Panc1 (cell line): ENCODE data around the gene BRAT1. TPM values are rescaled to one million over a fixed set of nuclear protein-coding genes. Genes with fewer than 3 reads are reported as not detected.

Experiments
- ATAC-seq: fragments of 200-7000 bp; cut with Tn5 transposase; 2 replicates; pipeline ENCODE4 v1.9.1; 2020; ENCODE audit warnings: mild to moderate bottlenecking, moderate library complexity
- BruUV-seq: library from RNA; stranded (reverse); fragments of 400-500 nt; replicated peaks from 2 replicates; lab custom pipeline; 2021; lab: Mats Ljungman, UMichigan
- CTCF ChIA-PET: fragments of 300-600 bp; sonication (Branson Sonifier 250); formaldehyde crosslinking; loops from one replicate; lab custom pipeline; 2022; ENCODE audit warnings: antibody characterized with exemption; lab: Charles Lee
- POLR2A ChIA-PET: fragments of 300-600 bp; sonication (Branson Sonifier 250); formaldehyde crosslinking; loops from one replicate; lab custom pipeline; 2022; ENCODE audit warnings: antibody characterized with exemption; lab: Charles Lee
- DNase-seq: peaks from one replicate; pipeline ENCODE4 v3.0.0-alpha.2; 2010; ENCODE audit warnings: low read depth, low spot score
- H3K27ac ChIP-seq: 2 replicates; pipeline ENCODE4 v1.5.1; 2011; ENCODE audit warnings: mild to moderate bottlenecking, low read length, inconsistent platforms
- H3K27me3 ChIP-seq: fragments of 200-500 bp; sonication (Bioruptor generic); 2 replicates; pipeline ENCODE4 v1.6.0; 2014; ENCODE audit warnings: low read length, inconsistent platforms; ENCODE audit not compliant: control insufficient read depth, insufficient read depth
- H3K36me3 ChIP-seq: fragments of 200-500 bp; sonication (Bioruptor generic); 2 replicates; pipeline ENCODE4 v1.5.1; 2014; ENCODE audit warnings: inconsistent platforms, mild to moderate bottlenecking, low read length, moderate library complexity; ENCODE audit not compliant: control insufficient read depth, insufficient read depth
- H3K4me1 ChIP-seq: 2 replicates; pipeline ENCODE4 v1.5.1; 2011; ENCODE audit warnings: inconsistent platforms, mild to moderate bottlenecking, low read length, moderate library complexity; ENCODE audit not compliant: control insufficient read depth, insufficient read depth
- H3K4me3 ChIP-seq, 2 experiments: 2 replicates each; pipeline ENCODE4 v1.5.1; 2011 to 2012; ENCODE audit warnings: low read depth in 2 of 2, low read length in 2 of 2, mild to moderate bottlenecking in 2 of 2, inconsistent platforms in 1 of 2, moderate library complexity in 1 of 2
- H3K9me3 ChIP-seq: fragments of 200-500 bp; sonication (Bioruptor generic); 2 replicates; pipeline ENCODE4 v1.5.1; 2014; ENCODE audit warnings: low read depth, mild to moderate bottlenecking, inconsistent platforms, low read length, moderate library complexity; ENCODE audit not compliant: control insufficient read depth, insufficient read depth
- POLR2AphosphoS5 ChIP-seq: IDR thresholded peaks from 2 replicates; pipeline ENCODE4 v1.6.1; 2012; ENCODE audit warnings: mild to moderate bottlenecking, low read depth, low read length, moderate library complexity
- SIN3A ChIP-seq: IDR thresholded peaks from 2 replicates; pipeline ENCODE4 v1.6.1; 2012; ENCODE audit warnings: low read depth, mild to moderate bottlenecking, low read length, moderate library complexity, borderline replicate concordance; ENCODE audit not compliant: insufficient read depth
- TCF7L2 ChIP-seq: IDR thresholded peaks from 2 replicates; pipeline ENCODE4 v1.6.1; 2011; ENCODE audit warnings: mild to moderate bottlenecking, low read depth, low read length, inconsistent platforms
- in situ Hi-C: cut with HindIII; loops from 2 replicates; pipeline ENCODE4 v1.10.0; 2016; ENCODE audit warnings: low sequenced_read_pairs, low pct_unique_long_range_greater_than_20kb
- intact Hi-C: fragments of 100-400 bp; cut with micrococcal nuclease; formaldehyde crosslinking; loops from one replicate; pipeline ENCODE4 v1.10.0; 2022; ENCODE audit not compliant: unreplicated experiment
- total RNA-seq: library from RNA; stranded (reverse); gene quantifications from one replicate; pipeline ENCODE4 v1.2.1, GENCODE V29; 2021; ENCODE audit not compliant: unreplicated experiment
- TF ChIP-seq, protein P1 (sequence below): fragments of 450-650 bp; IDR thresholded peaks from 2 replicates; pipeline ENCODE4 v1.5.1; 2017; ENCODE audit warnings: mild to moderate bottlenecking
- TF ChIP-seq, protein P2 (sequence below), 2 experiments: IDR thresholded peaks; 2 replicates each; pipeline ENCODE4 v1.6.1; 2011 to 2012; ENCODE audit warnings: low read depth in 2 of 2, control low read depth in 1 of 2, low read length in 1 of 2, mild to moderate bottlenecking in 1 of 2, moderate library complexity in 1 of 2; ENCODE audit not compliant: insufficient read depth in 1 of 2

BRAT1 gene
- total RNA-seq, 1 experiment from 2014 or later: 76.9 TPM

DNA sequence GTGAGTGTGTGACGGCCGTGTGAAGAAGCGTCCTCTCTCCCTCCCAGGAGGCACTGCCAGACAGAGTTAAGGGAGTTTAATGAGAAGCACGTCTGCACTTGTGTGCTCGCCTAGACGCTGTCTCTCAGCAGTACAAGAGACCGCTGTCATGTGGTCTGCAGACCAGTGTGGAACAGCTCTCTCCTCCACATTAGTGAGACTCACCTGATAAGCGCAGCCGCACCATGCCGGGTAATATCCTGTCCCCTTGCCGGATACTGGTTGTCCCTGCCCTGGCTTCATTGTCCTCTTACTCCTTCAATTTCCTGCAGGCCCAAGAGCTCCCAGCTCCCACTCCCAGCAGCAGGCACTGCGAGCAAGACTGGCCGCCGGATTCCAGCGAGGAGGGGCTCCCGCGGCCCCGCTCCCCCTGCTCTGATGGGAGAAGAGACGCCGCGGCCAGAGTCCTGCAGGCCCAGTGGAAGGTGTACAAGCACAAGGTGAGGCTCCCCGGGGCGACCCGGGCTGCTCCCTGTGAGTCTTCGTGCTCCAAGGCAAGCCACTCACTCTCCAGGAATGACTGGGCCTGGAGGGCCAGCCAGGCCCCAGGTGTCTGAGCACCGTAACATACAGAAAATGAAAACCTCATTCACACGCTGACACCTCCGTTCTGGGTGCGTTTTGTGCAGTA is 43.0 kb upstream of the BRAT1 start:
- H3K4me1 ChIP-seq: no peaks in the 10 kb centered on the region
- ATAC-seq (no peak), DNase-seq (no peak)
- no TSS peak for BruUV-seq
- H3K9me3 ChIP-seq: no peaks in the 10 kb centered on the region
- peaks cover 4% of the 10 kb centered on the region; the same call in 1 of the 2 replicates for H3K36me3 ChIP-seq
- H3K4me3 ChIP-seq: no peak overlapping the region
- no peak overlapping the region for H3K27ac ChIP-seq
- POLR2A ChIA-PET: interaction anchor here (0.6 kb wide), 2 partner anchors 24 to 328 kb away, joined by 3 read pairs; no protein-coding TSS in a partner anchor
- in situ Hi-C loops: no loop called here
- TF ChIP-seq POLR2AphosphoS5 (no peak), SIN3A (no peak), TCF7L2 (no peak)
- TF ChIP-seq, protein P1, sequence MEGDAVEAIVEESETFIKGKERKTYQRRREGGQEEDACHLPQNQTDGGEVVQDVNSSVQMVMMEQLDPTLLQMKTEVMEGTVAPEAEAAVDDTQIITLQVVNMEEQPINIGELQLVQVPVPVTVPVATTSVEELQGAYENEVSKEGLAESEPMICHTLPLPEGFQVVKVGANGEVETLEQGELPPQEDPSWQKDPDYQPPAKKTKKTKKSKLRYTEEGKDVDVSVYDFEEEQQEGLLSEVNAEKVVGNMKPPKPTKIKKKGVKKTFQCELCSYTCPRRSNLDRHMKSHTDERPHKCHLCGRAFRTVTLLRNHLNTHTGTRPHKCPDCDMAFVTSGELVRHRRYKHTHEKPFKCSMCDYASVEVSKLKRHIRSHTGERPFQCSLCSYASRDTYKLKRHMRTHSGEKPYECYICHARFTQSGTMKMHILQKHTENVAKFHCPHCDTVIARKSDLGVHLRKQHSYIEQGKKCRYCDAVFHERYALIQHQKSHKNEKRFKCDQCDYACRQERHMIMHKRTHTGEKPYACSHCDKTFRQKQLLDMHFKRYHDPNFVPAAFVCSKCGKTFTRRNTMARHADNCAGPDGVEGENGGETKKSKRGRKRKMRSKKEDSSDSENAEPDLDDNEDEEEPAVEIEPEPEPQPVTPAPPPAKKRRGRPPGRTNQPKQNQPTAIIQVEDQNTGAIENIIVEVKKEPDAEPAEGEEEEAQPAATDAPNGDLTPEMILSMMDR: no peak
- TF ChIP-seq, protein P2, sequence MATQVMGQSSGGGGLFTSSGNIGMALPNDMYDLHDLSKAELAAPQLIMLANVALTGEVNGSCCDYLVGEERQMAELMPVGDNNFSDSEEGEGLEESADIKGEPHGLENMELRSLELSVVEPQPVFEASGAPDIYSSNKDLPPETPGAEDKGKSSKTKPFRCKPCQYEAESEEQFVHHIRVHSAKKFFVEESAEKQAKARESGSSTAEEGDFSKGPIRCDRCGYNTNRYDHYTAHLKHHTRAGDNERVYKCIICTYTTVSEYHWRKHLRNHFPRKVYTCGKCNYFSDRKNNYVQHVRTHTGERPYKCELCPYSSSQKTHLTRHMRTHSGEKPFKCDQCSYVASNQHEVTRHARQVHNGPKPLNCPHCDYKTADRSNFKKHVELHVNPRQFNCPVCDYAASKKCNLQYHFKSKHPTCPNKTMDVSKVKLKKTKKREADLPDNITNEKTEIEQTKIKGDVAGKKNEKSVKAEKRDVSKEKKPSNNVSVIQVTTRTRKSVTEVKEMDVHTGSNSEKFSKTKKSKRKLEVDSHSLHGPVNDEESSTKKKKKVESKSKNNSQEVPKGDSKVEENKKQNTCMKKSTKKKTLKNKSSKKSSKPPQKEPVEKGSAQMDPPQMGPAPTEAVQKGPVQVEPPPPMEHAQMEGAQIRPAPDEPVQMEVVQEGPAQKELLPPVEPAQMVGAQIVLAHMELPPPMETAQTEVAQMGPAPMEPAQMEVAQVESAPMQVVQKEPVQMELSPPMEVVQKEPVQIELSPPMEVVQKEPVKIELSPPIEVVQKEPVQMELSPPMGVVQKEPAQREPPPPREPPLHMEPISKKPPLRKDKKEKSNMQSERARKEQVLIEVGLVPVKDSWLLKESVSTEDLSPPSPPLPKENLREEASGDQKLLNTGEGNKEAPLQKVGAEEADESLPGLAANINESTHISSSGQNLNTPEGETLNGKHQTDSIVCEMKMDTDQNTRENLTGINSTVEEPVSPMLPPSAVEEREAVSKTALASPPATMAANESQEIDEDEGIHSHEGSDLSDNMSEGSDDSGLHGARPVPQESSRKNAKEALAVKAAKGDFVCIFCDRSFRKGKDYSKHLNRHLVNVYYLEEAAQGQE (IDR thresholded peaks at IDR 0.05; ENCODE audit: insufficient read depth in 1 of 2, low read depth in 2 of 2, low read length in 1 of 2): no peak
- CTCF ChIA-PET: interaction anchor here (0.7 kb wide), 1 partner anchor 32 kb away, joined by 4 read pairs; no protein-coding TSS in a partner anchor
- no peaks in the 10 kb centered on the region for H3K27me3 ChIP-seq
- intact Hi-C loops: no loop called here

DNA sequence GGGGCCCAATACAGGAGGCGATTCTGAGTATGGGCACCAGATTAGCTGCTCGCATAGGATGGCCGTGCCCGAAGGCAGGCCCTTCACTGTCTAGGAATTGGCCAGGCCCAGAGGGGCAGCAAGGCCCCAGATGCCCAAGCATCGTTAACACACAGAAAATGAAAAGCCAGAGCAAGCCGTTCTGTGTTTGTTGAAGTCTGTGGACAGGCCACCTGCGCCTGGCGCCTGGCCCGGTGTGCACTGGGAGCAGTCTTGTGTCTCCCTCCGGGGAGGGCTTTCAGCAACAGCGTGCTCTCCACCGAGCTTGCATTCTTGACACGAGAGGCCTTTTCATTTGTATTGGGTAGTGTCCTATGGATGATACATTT is 41.9 kb upstream of the BRAT1 start:
- H3K4me1 ChIP-seq: no peaks in the 10 kb centered on the region
- in situ Hi-C loops (no loop called here), intact Hi-C loops (no loop called here)
- POLR2A ChIA-PET: no interaction called here
- H3K27me3 ChIP-seq: no peaks in the 10 kb centered on the region
- no peaks in the 10 kb centered on the region for H3K9me3 ChIP-seq
- DNase-seq (no peak), ATAC-seq (no peak)
- CTCF ChIA-PET: interaction anchor here (0.7 kb wide), 2 partner anchors 31 to 119 kb away, joined by 3 to 4 read pairs; no protein-coding TSS in a partner anchor
- no peak overlapping the region for H3K27ac ChIP-seq
- peaks cover 4% of the 10 kb centered on the region; the same call in 1 of the 2 replicates for H3K36me3 ChIP-seq
- no peak overlapping the region for H3K4me3 ChIP-seq
- no TSS peak for BruUV-seq
- TF ChIP-seq, protein P1: no peak
- TF ChIP-seq TCF7L2 (no peak), SIN3A (no peak), POLR2AphosphoS5 (no peak)
- TF ChIP-seq, protein P2 (IDR thresholded peaks at IDR 0.05; ENCODE audit: insufficient read depth in 1 of 2, low read depth in 2 of 2, low read length in 1 of 2): no peak
